Inferior parietal cortex (tissue), 1 donor: ENCODE results near the gene MSH3.

Source experiments
- DNase-seq: peaks from one replicate; pipeline ENCODE4 v3.0.0-alpha.2; 2016; ENCODE audit errors: extremely low spot score

Gene MSH3

DNA sequence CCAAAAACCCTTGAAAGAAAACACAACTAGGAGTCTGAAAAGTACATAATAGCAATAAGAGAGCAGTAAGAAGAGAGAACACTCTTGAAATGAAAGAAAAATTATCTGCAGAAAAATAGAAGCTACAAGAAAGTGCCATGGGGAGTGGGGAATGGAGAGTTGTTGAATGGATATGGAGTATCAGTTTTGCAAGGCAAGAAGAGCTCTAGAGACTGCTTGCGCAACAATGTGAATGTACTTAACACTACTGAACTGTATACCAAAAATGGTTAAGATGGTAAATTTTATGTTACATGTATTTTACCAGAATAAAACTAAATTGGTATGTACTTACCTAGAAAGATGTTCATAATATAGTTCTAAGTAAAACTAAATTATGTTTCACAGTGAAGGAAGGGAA is 251.0 kb downstream of the MSH3 start:
- no peak for DNase-seq

DNA sequence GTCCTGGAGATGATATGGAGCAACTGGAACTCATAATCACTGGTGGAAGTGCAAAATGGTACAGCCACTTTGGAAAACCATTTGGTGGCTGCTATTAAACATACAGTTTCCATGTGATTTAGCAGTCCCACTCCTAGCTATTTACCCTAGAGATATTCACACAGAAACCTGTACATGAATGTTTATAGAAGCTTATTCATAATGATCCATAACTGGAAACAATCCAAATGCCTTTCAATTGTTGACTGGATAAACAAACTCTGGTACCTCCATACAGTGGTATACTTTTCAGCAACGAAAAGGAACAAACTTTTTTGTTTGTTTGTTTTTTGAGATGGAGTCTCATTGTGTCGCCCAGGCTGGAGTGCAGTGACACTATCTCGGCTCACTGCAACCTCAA is 258.0 kb downstream of the MSH3 start:
- no peak for DNase-seq

DNA sequence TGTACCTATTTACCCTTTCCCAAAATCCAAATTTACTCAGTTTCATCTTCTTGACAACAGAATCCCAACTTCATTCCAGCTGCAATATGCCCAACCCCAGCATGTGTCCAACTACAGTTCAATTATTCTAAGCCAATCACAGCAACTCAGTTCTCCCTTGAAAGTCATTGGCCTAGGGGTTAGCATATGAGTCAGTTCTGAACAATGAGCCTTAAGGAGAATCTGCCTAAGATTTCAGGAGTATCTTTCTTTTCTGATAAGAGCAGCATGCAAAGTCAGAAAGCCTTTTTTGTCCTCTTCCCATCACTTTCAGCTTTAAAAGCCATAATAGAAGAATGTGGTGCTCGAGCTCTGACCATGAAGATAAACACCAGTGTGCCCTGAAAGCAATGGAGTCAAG is 261.3 kb downstream of the MSH3 start:
- no peak for DNase-seq

DNA sequence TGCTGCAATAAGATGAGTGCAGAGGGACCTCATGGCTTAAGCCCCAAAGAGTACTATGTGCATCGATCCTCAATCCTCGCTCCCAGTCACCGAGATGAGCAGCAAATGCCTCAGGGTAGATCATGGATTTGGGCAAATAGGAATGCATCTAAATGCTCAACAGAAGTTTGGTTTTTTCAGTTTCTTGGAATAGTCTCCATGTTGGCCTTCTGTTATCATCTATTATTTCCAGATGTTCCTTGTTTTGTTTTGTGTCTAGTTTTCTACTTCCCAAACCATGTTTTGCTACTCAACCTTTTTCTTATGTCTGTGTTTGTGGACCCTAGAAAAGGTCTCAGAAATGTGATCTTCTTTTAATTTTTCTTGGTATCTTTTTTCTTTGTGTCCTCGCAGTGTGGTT is 262.2 kb downstream of the MSH3 start:
- DNase-seq, result no peak

DNA sequence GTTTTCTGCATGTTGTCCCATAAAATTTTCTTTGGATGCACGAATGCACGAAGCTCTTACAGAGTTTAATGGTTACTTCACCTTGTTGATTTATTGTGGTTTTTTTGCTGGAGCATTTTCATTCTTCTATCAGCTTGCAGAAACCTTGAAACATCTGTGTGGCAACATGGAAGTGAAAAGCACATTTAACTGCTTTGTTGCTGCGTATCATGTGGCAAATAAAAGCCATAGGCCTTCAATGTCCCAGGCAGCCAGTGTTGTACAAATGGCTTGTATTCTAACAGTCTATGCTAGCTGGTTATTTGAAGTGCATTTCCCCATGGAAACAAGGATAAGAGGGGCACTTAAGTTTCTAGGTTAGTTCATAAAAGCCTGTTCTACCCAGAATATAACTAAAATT is 263.2 kb downstream of the MSH3 start:
- no peak for DNase-seq

DNA sequence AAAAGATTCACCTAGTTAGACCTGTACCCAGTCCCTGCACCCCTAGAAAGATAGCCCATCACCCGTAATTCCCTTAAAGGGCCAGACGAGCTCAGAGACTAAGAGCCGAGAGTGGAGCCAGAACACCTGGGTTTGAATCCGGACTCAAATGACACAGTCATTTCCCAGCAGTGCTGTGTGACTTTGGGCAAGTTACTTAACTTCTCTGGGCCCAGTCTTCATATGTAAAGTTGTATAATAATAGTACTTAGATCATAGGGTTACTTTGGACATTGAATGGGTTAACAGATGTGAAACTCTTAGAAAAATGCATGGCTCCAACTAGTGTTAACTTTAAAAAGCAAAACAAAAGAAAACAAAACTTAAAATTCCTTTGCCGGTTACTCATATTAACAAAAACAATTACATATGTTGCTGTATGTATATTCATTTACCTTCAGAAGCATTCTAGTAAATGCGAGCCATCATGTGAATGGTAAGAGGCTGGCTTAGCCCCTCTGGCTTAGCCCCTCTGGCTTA is 265.3 kb downstream of the MSH3 start:
- DNase-seq, result no peak

DNA sequence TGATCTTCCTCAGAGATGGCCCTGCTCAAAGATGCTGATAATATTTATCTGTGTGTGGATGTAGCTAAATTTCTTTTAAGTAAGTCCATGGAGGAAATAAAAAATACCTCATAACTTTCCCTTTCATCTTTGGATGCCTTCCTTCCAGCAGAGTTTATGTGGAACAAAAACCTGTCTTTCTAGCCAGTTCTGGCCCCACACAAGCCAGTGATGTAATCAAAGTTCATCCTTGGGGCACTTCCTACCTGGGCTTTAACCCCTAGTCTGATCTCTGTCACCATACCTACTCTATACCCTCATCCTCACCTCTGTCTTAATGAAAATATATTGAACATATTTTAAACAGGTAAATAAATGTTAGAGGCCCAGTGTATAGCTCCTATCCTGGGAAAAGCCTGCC is 265.9 kb downstream of the MSH3 start:
- DNase-seq, result no peak

DNA sequence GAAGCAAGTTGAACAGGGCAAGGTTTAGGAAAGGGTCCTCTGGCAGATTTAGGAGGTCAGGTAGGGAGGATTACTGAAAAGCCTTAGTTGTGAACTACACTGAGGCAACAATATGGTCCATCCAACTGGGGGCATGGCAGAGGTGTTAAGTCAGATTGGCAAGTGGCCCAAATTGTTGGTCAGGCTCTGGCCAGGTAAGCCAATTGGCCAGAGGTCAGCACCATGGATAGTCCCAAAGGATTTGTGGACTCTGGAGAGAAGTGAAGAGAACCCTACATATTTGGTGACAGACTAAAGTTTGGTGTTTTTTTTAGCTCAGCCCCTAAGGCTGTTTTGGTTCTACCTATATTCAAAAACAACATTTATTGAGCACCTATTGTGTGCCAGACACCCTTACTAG is 266.6 kb downstream of the MSH3 start:
- no peak for DNase-seq

DNA sequence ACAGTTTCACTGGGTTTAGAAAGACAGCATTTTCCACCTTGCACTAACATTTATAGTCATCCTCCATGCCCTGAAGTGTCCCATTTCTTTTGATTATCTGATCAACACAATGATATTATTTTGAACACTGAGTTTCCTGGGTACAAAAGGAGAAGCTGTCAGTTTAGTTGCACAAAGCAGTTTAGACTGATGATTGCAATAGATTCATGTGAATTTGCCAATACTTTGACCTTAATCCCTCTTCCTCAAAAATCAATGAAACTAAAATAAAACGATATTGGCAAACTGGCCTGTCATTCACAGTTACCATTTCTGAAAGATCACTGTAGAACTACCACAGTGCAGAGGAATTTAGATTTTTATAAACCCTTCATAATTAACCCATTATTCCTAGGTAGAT is 271.5 kb downstream of the MSH3 start:
- no peak for DNase-seq
